WERI-Rb-1 (cell line): ENCODE data around the gene NOC3L.

Experiments used
- DNase-seq: peaks from one replicate; pipeline ENCODE4 v3.0.0-alpha.2; 2020
- H3K27ac ChIP-seq: fragments of 250-450 bp; sonication (Bioruptor Pico); 2 replicates; pipeline ENCODE4 v1.5.1; 2020; ENCODE audit warnings: mild to moderate bottlenecking, moderate library complexity
- H3K27me3 ChIP-seq: fragments of 250-450 bp; sonication (Bioruptor Pico); 2 replicates; pipeline ENCODE4 v1.5.1; 2021; ENCODE audit warnings: mild to moderate bottlenecking, low read depth, moderate library complexity; ENCODE audit not compliant: insufficient read depth, severe bottlenecking
- H3K36me3 ChIP-seq: fragments of 250-450 bp; sonication (Bioruptor Pico); 2 replicates; pipeline ENCODE4 v1.5.1; 2020; ENCODE audit warnings: mild to moderate bottlenecking, moderate library complexity
- H3K4me3 ChIP-seq: 2 replicates; pipeline ENCODE4 v1.5.1; 2011; ENCODE audit warnings: low read depth, mild to moderate bottlenecking, control low read depth, low read length
- H3K9me3 ChIP-seq: fragments of 250-450 bp; sonication (Bioruptor Pico); 2 replicates; pipeline ENCODE4 v1.5.1; 2021; ENCODE audit warnings: mild to moderate bottlenecking, moderate library complexity; ENCODE audit not compliant: severe bottlenecking
- CTCF ChIP-seq: IDR thresholded peaks from 2 replicates; pipeline ENCODE4 v1.5.1; 2011; ENCODE audit warnings: low read depth, mild to moderate bottlenecking, control low read depth, inconsistent platforms, low read length

The NOC3L gene

GRCh38 chr10:94307046-94307615 is 55.6 kb downstream of the NOC3L start:
- Histone ChIP-seq H3K9me3 (no peaks in the 10 kb centered on the region), H3K36me3 (no peaks in the 10 kb centered on the region), H3K27ac (no peak overlapping the region), H3K27me3 (no peaks in the 10 kb centered on the region), H3K4me3 (no peak overlapping the region)
- no peak for DNase-seq
- no peak for TF ChIP-seq CTCF

- DNase-seq = no peak
- TF ChIP-seq CTCF = no peak
- Histone ChIP-seq H3K36me3 (no peaks in the 10 kb centered on the region), H3K4me3 (no peak overlapping the region), H3K27me3 (no peaks in the 10 kb centered on the region), H3K9me3 (no peaks in the 10 kb centered on the region), H3K27ac (no peak overlapping the region)
These were observed 58.8 kb downstream of the NOC3L start for GRCh38 chr10:94303929-94304328.

GRCh38 chr10:94300042-94300441 is 62.7 kb downstream of the NOC3L start:
- Histone ChIP-seq H3K36me3 (no peaks in the 10 kb centered on the region), H3K9me3 (no peaks in the 10 kb centered on the region), H3K27me3 (no peaks in the 10 kb centered on the region), H3K4me3 (no peak overlapping the region), H3K27ac (no peak overlapping the region)
- TF ChIP-seq CTCF = no peak
- no peak for DNase-seq

GRCh38 chr10:94299417-94299816 is 63.3 kb downstream of the NOC3L start:
- no peaks in the 10 kb centered on the region for H3K9me3 ChIP-seq
- TF ChIP-seq CTCF = no peak
- no peak overlapping the region for H3K27ac ChIP-seq
- no peaks in the 10 kb centered on the region for H3K36me3 ChIP-seq
- no peaks in the 10 kb centered on the region for H3K27me3 ChIP-seq
- no peak overlapping the region for H3K4me3 ChIP-seq
- DNase-seq = no peak

- no peak for TF ChIP-seq CTCF
- DNase-seq = no peak
- no peak overlapping the region for H3K4me3 ChIP-seq
- no peak overlapping the region for H3K27ac ChIP-seq
- H3K9me3 ChIP-seq = no peaks in the 10 kb centered on the region
- H3K27me3 ChIP-seq = no peaks in the 10 kb centered on the region
- no peaks in the 10 kb centered on the region for H3K36me3 ChIP-seq
These were observed 68.6 kb downstream of the NOC3L start for GRCh38 chr10:94294168-94294567.

GRCh38 chr10:94293354-94293753 is 69.4 kb downstream of the NOC3L start:
- Histone ChIP-seq H3K9me3 (no peaks in the 10 kb centered on the region), H3K27ac (no peak overlapping the region), H3K4me3 (no peak overlapping the region), H3K27me3 (no peaks in the 10 kb centered on the region), H3K36me3 (no peaks in the 10 kb centered on the region)
- no peak for TF ChIP-seq CTCF
- no peak for DNase-seq
